HG03175 (cell line): ENCODE measurements around the gene ZDHHC11B.
"Not testable (repeated sequence)": the region's sequence is repeated elsewhere in the genome, so short reads cannot be mapped to it uniquely, and the experiment has no call there.

Experiments
- ATAC-seq: cut with Tn5 transposase; IDR thresholded peaks from one replicate; pipeline ENCODE4 v1.9.1; 2021; ENCODE audit warnings: mild to moderate bottlenecking, moderate library complexity; ENCODE audit not compliant: unreplicated experiment

The ZDHHC11B gene

GRCh38 chr5:723309-723708 is 61.2 kb downstream of the ZDHHC11B start:
- not testable (repeated sequence) for ATAC-seq

GRCh38 chr5:719379-719778 is 65.2 kb downstream of the ZDHHC11B start:
- not testable (repeated sequence) for ATAC-seq

GRCh38 chr5:717143-717542 is 67.4 kb downstream of the ZDHHC11B start:
- ATAC-seq: no peak

GRCh38 chr5:716740-717139 is 67.8 kb downstream of the ZDHHC11B start:
- ATAC-seq: not testable (repeated sequence)

- not testable (repeated sequence) for ATAC-seq
These were observed 68.9 kb downstream of the ZDHHC11B start for GRCh38 chr5:715636-716035.

GRCh38 chr5:714215-715118 is 70.1 kb downstream of the ZDHHC11B start:
- ATAC-seq: not testable (repeated sequence)

- not testable (repeated sequence) for ATAC-seq
These were observed 70.8 kb downstream of the ZDHHC11B start for GRCh38 chr5:713686-714085.

GRCh38 chr5:708848-709517 is 75.5 kb downstream of the ZDHHC11B start:
- not testable (repeated sequence) for ATAC-seq

GRCh38 chr5:708374-708773 is 76.2 kb downstream of the ZDHHC11B start:
- not testable (repeated sequence) for ATAC-seq

- not testable (repeated sequence) for ATAC-seq
These were observed 78.4 kb downstream of the ZDHHC11B start for GRCh38 chr5:706127-706526.

- not testable (repeated sequence) for ATAC-seq
These were observed 87.5 kb downstream of the ZDHHC11B start for GRCh38 chr5:696753-697702.

GRCh38 chr5:696191-696590 is 88.3 kb downstream of the ZDHHC11B start:
- ATAC-seq: not testable (repeated sequence)

- not testable (repeated sequence) for ATAC-seq
These were observed 89.1 kb downstream of the ZDHHC11B start for GRCh38 chr5:695475-695874.

- ATAC-seq: peak; percentile 8
These were observed 90.5 kb downstream of the ZDHHC11B start for GRCh38 chr5:694042-694431.

GRCh38 chr5:693271-694041 is 91.1 kb downstream of the ZDHHC11B start, which contains the start of gene TPPP:
Gene TPPP (minus strand): TSS chr5:693352. CDS start chr5:678060, 15,292 bp downstream.
- ATAC-seq: peak; percentile 61

GRCh38 chr5:692529-693041 is 91.9 kb downstream of the ZDHHC11B start:
- peak; percentile 14 for ATAC-seq

GRCh38 chr5:691817-692528 is 92.6 kb downstream of the ZDHHC11B start:
- no peak for ATAC-seq

GRCh38 chr5:691049-691448 is 93.5 kb downstream of the ZDHHC11B start:
- ATAC-seq: not testable (repeated sequence)

- ATAC-seq: not testable (repeated sequence)
These were observed 94.2 kb downstream of the ZDHHC11B start for GRCh38 chr5:690293-690692.
